ENCODE data around the gene PPP4R3B. TPM values are rescaled to one million over a fixed set of nuclear protein-coding genes. Genes with fewer than 3 reads are reported as not detected.

The PPP4R3B gene
- total and polyA plus RNA-seq, 2 of the 8 experiments (the other 6 are each of a cell fraction or from before 2014, with no cell fraction given) = 8.5 to 39.1 TPM

DNA sequence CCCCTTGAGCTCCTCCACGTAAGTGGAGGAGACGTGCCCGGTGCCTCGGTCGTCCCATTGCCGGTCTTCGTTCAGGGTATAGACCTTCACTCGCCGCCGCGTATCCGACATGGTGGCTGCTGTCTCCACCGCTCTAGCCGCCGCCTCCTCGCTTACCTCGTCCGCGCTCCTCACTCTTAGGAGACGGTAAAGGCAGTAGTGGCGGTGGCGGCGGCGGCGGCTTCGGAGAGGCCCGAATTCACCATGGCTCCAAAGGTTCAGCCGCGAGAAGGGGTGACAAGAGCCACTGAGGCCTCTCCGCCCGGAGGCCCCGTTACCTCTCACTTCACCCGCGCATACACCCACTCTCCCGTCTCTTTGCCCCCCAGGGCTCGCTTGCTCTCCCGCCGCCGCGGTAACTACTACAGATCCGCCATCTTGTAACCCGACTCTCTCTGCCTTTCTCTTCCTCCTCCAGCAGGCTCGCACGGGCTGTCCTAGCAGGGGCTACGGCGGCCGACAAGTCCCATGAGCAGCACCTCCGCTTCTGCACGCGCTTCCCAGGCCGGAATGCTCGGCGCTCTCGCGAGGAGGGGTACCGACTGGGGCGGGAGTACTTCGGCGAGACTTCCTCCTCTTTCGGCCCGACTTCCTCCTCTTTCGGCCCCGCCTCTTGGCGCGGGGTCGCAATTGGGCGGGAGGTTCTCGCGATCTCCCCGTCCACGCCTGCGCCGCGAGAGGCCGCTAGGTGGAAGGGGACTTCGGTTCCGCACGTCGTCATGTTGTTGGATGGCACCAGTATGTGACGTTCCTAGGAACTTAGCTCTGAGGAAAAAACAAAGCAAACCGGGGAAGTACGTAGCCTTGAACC, at the start of gene PPP4R3B (continued):
- TF ChIP-seq CHD7 (IDR thresholded peaks at IDR 0.05; ENCODE audit: insufficient replicate concordance, low read length) (no peak), SP4 (IDR thresholded peaks at IDR 0.05; ENCODE audit: low read length) (peak; percentile 53; the same call in 1 of the 2 replicates), CTBP2 (IDR thresholded peaks at IDR 0.05; ENCODE audit: borderline replicate concordance, insufficient read depth, insufficient read length, low read length) (no peak), RBBP5 (IDR thresholded peaks at IDR 0.05; ENCODE audit: borderline replicate concordance, low read depth, low read length) (peak; percentile 91), BCL11A (IDR thresholded peaks at IDR 0.05; ENCODE audit: low read depth in 2 of 2, low read length in 2 of 2) (no peak), FOSL1 (IDR thresholded peaks at IDR 0.05; ENCODE audit: insufficient read depth, low read depth, low read length) (no peak), SAP30 (IDR thresholded peaks at IDR 0.05; ENCODE audit: insufficient read depth, insufficient replicate concordance, low read length) (peak; percentile 64), EZH2 (IDR thresholded peaks at IDR 0.05; ENCODE audit: low read depth, low read length, severe bottlenecking) (no peak), PHF8 (conservative IDR thresholded peaks at IDR 0.05; ENCODE audit: low read depth, low read length) (peak; percentile 78)
